ENCODE data around the gene CENPB.

DNA sequence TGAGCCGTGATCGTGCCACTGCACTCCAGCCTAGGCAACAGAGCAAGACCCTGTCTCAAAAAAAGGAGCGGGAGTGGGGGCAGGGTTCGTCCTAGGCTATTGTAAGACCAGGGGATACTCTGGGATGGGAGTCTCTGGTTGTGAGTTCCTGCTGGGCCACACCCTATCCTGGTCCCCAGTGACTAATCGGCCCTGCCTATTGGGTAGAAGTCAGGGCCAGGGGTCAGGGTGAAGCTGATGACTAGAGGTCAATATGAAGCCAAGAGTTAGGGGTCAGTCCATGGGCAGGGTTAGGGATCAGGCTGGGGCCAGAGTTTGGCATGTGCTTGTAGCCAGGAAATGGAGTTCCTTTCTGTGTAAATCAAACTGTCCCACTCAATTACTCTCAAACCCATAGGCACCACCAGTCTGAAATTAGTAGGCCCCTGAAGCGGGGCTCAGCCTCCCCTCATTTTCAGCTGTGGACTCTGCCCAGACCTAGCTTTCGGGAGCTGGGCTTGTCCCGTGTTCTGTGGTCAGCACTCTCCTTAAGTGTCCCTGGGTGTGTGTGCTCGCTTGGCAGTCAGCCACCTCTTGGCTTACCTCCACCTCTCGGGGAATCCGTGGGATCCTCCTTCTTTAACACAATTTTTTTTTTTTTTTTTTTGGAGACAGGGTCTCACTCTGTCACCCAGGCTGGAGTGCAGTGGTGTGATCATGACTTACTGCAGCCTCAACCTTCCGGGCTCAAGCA, 52.3 kb downstream of the CENPB start:
- no peak for TF ChIP-seq CTCF (IDR thresholded peaks at IDR 0.05)
- no peak for TF ChIP-seq POLR2A (IDR thresholded peaks at IDR 0.05)
- peak; percentile 15 to 30 for TF ChIP-seq POLR2AphosphoS5 (IDR thresholded peaks at IDR 0.05)
- TF ChIP-seq EP300 (IDR thresholded peaks at IDR 0.05), result peak in 1 of 4 donors; percentile 32
